ENCODE data around the gene AAK1.
"Not testable (repeated sequence)": the region's sequence is repeated elsewhere in the genome, so short reads cannot be mapped to it uniquely, and the experiment has no call there.

AAK1 gene

DNA sequence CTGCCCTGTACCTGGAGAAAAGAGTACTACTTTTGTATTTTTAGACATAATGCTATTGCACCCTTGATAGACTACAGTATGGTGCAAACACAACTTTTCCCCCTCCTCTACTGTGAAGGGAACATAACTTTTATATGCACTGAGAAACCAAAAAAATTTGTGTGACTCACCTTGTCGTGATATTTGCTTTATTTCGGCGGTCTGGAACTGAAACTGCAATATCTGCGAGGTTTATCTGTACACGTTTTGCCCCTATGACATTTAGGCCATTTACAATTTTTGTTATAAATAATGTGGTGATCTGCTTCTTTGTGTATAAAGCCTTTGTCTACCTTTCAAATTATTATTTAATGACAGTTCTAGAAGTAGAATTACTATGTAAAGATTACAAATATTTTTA is 34.4 kb upstream of the AAK1 start:
- Histone ChIP-seq H3K9me3 (no peaks in the 10 kb centered on the region), H3K27me3 (no peaks in the 10 kb centered on the region), H3K27ac (no peak overlapping the region), H3K4me3 (no peak overlapping the region), H3K4me1 (peaks cover 0 to 17% (median 10%) of the 10 kb centered on the region in 4 donors), H3K36me3 (no peaks in the 10 kb centered on the region)
- intact Hi-C loops (cut with DNase I; ENCODE audit: low total_unique reads): no loop called here
- no peak for DNase-seq
- TF ChIP-seq, protein P1, sequence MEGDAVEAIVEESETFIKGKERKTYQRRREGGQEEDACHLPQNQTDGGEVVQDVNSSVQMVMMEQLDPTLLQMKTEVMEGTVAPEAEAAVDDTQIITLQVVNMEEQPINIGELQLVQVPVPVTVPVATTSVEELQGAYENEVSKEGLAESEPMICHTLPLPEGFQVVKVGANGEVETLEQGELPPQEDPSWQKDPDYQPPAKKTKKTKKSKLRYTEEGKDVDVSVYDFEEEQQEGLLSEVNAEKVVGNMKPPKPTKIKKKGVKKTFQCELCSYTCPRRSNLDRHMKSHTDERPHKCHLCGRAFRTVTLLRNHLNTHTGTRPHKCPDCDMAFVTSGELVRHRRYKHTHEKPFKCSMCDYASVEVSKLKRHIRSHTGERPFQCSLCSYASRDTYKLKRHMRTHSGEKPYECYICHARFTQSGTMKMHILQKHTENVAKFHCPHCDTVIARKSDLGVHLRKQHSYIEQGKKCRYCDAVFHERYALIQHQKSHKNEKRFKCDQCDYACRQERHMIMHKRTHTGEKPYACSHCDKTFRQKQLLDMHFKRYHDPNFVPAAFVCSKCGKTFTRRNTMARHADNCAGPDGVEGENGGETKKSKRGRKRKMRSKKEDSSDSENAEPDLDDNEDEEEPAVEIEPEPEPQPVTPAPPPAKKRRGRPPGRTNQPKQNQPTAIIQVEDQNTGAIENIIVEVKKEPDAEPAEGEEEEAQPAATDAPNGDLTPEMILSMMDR (IDR thresholded peaks at IDR 0.05): no peak

DNA sequence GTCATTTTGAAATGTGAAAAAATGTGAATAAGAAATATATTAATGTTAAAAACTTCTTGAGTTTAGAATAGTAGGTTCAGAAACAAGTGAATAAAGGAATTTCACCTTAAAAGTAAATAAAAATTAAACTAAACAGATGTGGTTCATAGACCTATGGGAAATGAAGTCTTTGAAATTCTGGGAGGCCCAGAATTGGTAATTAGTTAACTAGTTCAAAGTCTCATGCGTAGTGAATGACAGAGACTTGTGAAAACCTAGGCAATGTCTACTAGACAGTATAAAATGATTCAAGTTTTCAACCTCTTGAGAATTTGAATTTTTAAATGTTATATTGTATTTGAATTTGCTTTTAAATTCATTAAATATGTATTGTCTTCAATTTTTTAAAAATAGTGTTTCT is 32.6 kb upstream of the AAK1 start:
- Histone ChIP-seq H3K4me3 (no peak overlapping the region), H3K4me1 (peaks cover 0 to 17% (median 9%) of the 10 kb centered on the region in 4 donors), H3K27me3 (no peaks in the 10 kb centered on the region), H3K9me3 (peaks cover 0 to 6% (median 0%) of the 10 kb centered on the region in 3 donors), H3K27ac (no peak overlapping the region), H3K36me3 (no peaks in the 10 kb centered on the region)
- DNase-seq: no peak
- intact Hi-C loops (cut with DNase I; ENCODE audit: low total_unique reads): no loop called here
- TF ChIP-seq, protein P1 (IDR thresholded peaks at IDR 0.05): no peak

DNA sequence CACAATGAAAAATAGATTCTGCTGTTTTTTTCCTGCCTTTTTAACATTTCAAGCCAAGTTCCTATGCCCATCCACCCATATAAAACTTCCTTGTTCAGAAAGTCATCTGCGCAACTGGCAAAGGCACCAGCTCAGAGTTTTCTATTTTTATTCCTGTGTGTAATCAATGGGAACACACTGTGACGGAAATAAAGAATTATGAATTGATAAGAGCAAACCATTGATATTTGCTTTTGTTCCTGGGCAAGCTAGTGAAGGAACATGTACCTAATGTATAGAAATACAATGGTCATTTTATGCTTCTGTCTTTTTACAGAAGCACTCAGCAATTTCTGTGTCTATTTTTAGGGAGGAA is 30.8 kb upstream of the AAK1 start:
- no peaks in the 10 kb centered on the region for H3K36me3 ChIP-seq
- DNase-seq: peak in 1 of 2 donors; percentile 28
- peak overlapping the region; percentile 54 to 66 for H3K27ac ChIP-seq
- intact Hi-C loops (cut with DNase I; ENCODE audit: low total_unique reads): no loop called here
- peaks cover 0 to 6% (median 0%) of the 10 kb centered on the region in 3 donors for H3K9me3 ChIP-seq
- peaks cover 0 to 17% (median 9%) of the 10 kb centered on the region in 4 donors for H3K4me1 ChIP-seq
- TF ChIP-seq, protein P1 (IDR thresholded peaks at IDR 0.05): no peak
- H3K4me3 ChIP-seq: peak overlapping the region in 1 of 2 donors; percentile 22
- no peaks in the 10 kb centered on the region for H3K27me3 ChIP-seq

DNA sequence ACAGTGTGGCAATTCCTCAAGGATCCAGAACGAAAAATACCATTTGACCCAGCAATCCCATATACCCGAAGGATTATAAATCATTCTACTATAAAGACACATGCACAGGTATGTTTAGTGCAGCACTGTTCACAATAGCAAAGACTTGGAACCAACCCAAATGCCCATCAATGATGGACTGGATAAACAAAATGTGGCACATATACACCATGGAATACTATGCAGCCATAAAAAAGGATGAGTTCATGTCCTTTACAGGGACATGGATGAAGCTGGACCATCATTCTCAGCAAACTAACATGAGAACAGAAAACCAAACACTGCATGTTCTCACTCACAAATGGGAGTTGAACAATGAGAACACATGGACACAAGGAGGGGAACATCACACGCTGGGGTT is 29.6 kb upstream of the AAK1 start:
- H3K27me3 ChIP-seq; H3K36me3 ChIP-seq; DNase-seq; H3K27ac ChIP-seq; intact Hi-C loops (cut with DNase I; ENCODE audit: low total_unique reads); H3K4me3 ChIP-seq; H3K9me3 ChIP-seq: not testable (repeated sequence)
- peaks cover 0 to 21% (median 11%) of the 10 kb centered on the region in 4 donors for H3K4me1 ChIP-seq

DNA sequence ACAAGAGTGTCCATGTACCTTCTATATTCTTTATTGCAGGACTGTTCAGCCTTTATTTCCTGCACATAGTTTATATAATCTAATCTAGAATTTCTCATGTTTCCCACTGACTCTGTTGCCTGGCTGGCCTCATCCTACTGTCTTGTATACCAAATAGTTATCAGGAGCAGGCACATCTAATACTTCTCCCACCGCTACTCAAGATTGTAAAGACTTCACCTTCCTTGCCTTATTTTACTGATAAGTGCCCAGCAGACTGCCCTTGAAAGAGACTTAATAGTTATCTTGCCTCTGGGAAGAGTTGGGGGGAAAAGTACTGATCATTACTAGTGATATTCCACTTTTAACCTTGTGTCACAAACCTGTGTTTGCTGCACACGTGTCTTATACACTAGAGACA is 26.1 kb upstream of the AAK1 start:
- H3K4me1 ChIP-seq: peaks cover 0 to 23% (median 11%) of the 10 kb centered on the region in 4 donors
- TF ChIP-seq, protein P1 (IDR thresholded peaks at IDR 0.05): no peak
- intact Hi-C loops (cut with DNase I; ENCODE audit: low total_unique reads): no loop called here
- H3K27ac ChIP-seq: no peak overlapping the region
- peaks cover 0 to 6% (median 0%) of the 10 kb centered on the region in 3 donors for H3K9me3 ChIP-seq
- no peaks in the 10 kb centered on the region for H3K36me3 ChIP-seq
- no peaks in the 10 kb centered on the region for H3K27me3 ChIP-seq
- H3K4me3 ChIP-seq: no peak overlapping the region
- DNase-seq: no peak

DNA sequence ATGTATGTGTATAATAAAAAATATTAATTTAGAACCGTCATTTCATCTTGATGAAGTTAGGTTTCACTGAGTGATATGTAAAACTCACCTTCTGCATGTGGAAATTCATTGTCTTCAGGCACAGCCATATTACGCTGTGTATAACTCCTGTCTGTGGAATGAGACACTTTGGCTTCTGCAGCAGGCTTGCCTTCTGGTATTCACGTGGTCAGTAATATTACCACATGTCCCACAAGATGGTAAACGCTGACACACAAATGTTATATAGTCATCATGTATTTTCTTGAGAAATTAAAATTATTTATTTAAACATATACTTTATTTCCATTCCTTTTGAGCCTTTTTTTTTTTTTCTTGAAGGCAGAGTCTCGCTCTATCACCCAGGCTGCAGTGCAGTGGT is 25.1 kb upstream of the AAK1 start:
- no peak overlapping the region for H3K27ac ChIP-seq
- intact Hi-C loops (cut with DNase I; ENCODE audit: low total_unique reads): no loop called here
- no peak overlapping the region for H3K4me3 ChIP-seq
- no peak for DNase-seq
- peaks cover 0 to 13% (median 4%) of the 10 kb centered on the region in 4 donors for H3K4me1 ChIP-seq
- peaks cover 0 to 6% (median 5%) of the 10 kb centered on the region in 3 donors for H3K9me3 ChIP-seq
- no peaks in the 10 kb centered on the region for H3K36me3 ChIP-seq
- H3K27me3 ChIP-seq: no peaks in the 10 kb centered on the region
- TF ChIP-seq, protein P1 (IDR thresholded peaks at IDR 0.05): no peak

All from tibial artery (tissue), 4 donors.